OCI-LY1 (cell line): Measurements from ENCODE around the gene HDC.

Source experiments
- CTCF ChIP-seq: fragments of 200-600 bp; sonication (generic), shearing (Covaris generic); IDR thresholded peaks from 2 replicates; pipeline ENCODE4 v1.5.1; 2017; ENCODE audit warnings: mild to moderate bottlenecking, antibody characterized with exemption, low read length, moderate library complexity, mixed read lengths
- EZH2 ChIP-seq: fragments of 200-600 bp; sonication (generic), shearing (Covaris generic); IDR thresholded peaks from 2 replicates; pipeline ENCODE4 v1.8.0; 2017; ENCODE audit warnings: borderline replicate concordance, mixed run types, mild to moderate bottlenecking, antibody characterized with exemption, low read length, moderate library complexity, mixed read lengths

- TF ChIP-seq CTCF (no peak), EZH2 (no peak)
Measured at GRCh38 chr15:50231761-50232160, 33.8 kb downstream of the HDC start.
